Measurements from ENCODE around the gene SCARF1. TPM values are rescaled to one million over a fixed set of nuclear protein-coding genes. Genes with fewer than 3 reads are reported as not detected.

The SCARF1 gene
- total RNA-seq, 2 experiments from 2014 or later, result 0.19 to 0.29 TPM

GRCh38 chr17:1606352-1606985 lies 39.1 kb downstream of the SCARF1 start:
- Histone ChIP-seq H3K4me3 (ENCODE audit: low read depth, low read length, poor library complexity, severe bottlenecking) (no peak overlapping the region), H3K9me2 (ENCODE audit: insufficient read depth, low read length) (no peaks in the 10 kb centered on the region), H3K36me3 (ENCODE audit: insufficient read depth, low read length) (peaks cover 9% of the 10 kb centered on the region; the same call in 1 of the 2 replicates), H3K4me1 (ENCODE audit: insufficient read depth, low read length, poor library complexity, severe bottlenecking) (peaks cover 20% of the 10 kb centered on the region), H3K9me3 (ENCODE audit: low read length) (no peaks in the 10 kb centered on the region), H4K20me1 (ENCODE audit: insufficient read depth, low read length) (no peaks in the 10 kb centered on the region), H2AFZ (ENCODE audit: low read length) (no peak overlapping the region; the same call in 1 of the 2 replicates), H3K4me2 (ENCODE audit: low read length) (peak overlapping the region; percentile 26; the same call in 1 of the 2 replicates), H3K27ac (ENCODE audit: low read depth, low read length, poor library complexity, severe bottlenecking) (no peak overlapping the region), H3K79me2 (ENCODE audit: insufficient read depth, low read depth, low read length) (no peaks in the 10 kb centered on the region)
- ChIA-PET CTCF (ENCODE audit: unreplicated experiment) (no interaction called here), POLR2A (interaction anchor here (0.7 kb wide), 1 partner anchor 12 kb away, joined by 3 read pairs; no protein-coding TSS in a partner anchor)
- intact Hi-C loops (cut with micrococcal nuclease; ENCODE audit: unreplicated experiment), result no loop called here
- DNase-seq (ENCODE audit: low spot score), result no peak
- no TSS peak for BruUV-seq (replicated peaks)
- TF ChIP-seq CTCF (conservative IDR thresholded peaks at IDR 0.05; ENCODE audit: low read length) (no peak), EZH2phosphoT487 (IDR thresholded peaks at IDR 0.05; ENCODE audit: borderline replicate concordance, low read depth, low read length) (no peak)

- POLR2A ChIA-PET, result no interaction called here
- Histone ChIP-seq H3K4me1 (ENCODE audit: insufficient read depth, low read length, poor library complexity, severe bottlenecking) (peaks cover 20% of the 10 kb centered on the region), H4K20me1 (ENCODE audit: insufficient read depth, low read length) (no peaks in the 10 kb centered on the region), H3K27ac (ENCODE audit: low read depth, low read length, poor library complexity, severe bottlenecking) (no peak overlapping the region), H3K9me3 (ENCODE audit: low read length) (no peaks in the 10 kb centered on the region), H3K4me3 (ENCODE audit: low read depth, low read length, poor library complexity, severe bottlenecking) (no peak overlapping the region), H2AFZ (ENCODE audit: low read length) (no peak overlapping the region), H3K79me2 (ENCODE audit: insufficient read depth, low read depth, low read length) (no peaks in the 10 kb centered on the region), H3K9me2 (ENCODE audit: insufficient read depth, low read length) (no peaks in the 10 kb centered on the region), H3K36me3 (ENCODE audit: insufficient read depth, low read length) (peaks cover 9% of the 10 kb centered on the region; the same call in 1 of the 2 replicates), H3K4me2 (ENCODE audit: low read length) (no peak overlapping the region)
- CTCF ChIA-PET (ENCODE audit: unreplicated experiment), result no interaction called here
- no TSS peak for BruUV-seq (replicated peaks)
- no peak for DNase-seq (ENCODE audit: low spot score)
- intact Hi-C loops (cut with micrococcal nuclease; ENCODE audit: unreplicated experiment), result no loop called here
- no peak for TF ChIP-seq EZH2phosphoT487 (IDR thresholded peaks at IDR 0.05; ENCODE audit: borderline replicate concordance, low read depth, low read length)
- no peak for TF ChIP-seq CTCF (conservative IDR thresholded peaks at IDR 0.05; ENCODE audit: low read length)
Observed at GRCh38 chr17:1605681-1606351, 39.7 kb downstream of the SCARF1 start.

Data from OCI-LY7 (cell line).